RWPE1 (cell line): ENCODE data around the gene LRRC41.
"Not testable (repeated sequence)": the region's sequence is repeated elsewhere in the genome, so short reads cannot be mapped to it uniquely, and the experiment has no call there.

Source experiments
- CTCF ChIA-PET: fragments of 350-600 bp; sonication (Branson Sonifier 250); formaldehyde crosslinking; extraction: SDS; loops from one replicate; lab custom pipeline; 2021; lab: Yijun Ruan, JAX
- POLR2A ChIA-PET: fragments of 400-600 bp; formaldehyde crosslinking; extraction: SDS; loops from one replicate; lab custom pipeline; 2020; ENCODE audit warnings: antibody characterized with exemption; ENCODE audit not compliant: low non-redundant PET; lab: Yijun Ruan, JAX
- DNase-seq: peaks from one replicate; pipeline ENCODE4 v3.0.0; 2012; ENCODE audit warnings: low spot score
- H3K27ac ChIP-seq: fragments of 450-650 bp; 2 replicates; pipeline ENCODE4 v1.5.1; 2017
- CTCF ChIP-seq: fragments of 450-650 bp; conservative IDR thresholded peaks from 2 replicates; pipeline ENCODE4 v1.5.1; 2017; ENCODE audit warnings: low read depth, mild to moderate bottlenecking

The LRRC41 gene

GRCh38 chr1:46236882-46237281 lies 66.5 kb downstream of the LRRC41 start:
- TF ChIP-seq CTCF, result no peak
- CTCF ChIA-PET, result no interaction called here
- H3K27ac ChIP-seq, result no peak overlapping the region
- DNase-seq, result no peak
- POLR2A ChIA-PET, result no interaction called here

DNA sequence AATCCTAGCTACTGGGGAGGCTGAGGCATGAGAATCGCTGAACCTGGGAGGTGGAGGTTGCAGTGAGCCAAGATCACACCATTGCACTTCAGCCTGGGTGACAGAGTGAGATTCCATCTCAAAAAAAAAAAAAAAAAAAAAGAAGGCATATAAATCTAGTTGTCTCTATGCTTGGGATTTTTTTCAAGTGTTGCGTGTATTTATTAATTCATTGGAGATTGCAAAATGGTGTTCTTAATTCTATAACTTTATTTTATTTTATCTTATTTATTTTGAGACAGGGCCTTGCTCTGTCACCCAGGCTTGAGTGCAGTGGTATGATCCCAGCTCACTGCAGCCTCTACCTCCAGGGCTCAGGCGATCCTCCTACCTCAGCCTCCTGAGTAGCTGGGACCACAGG lies 72.2 kb downstream of the LRRC41 start:
- CTCF ChIA-PET, result interaction anchor here (0.6 to 2.0 kb wide), 3 partner anchors 8 to 1483 kb away, joined by 3 to 10 read pairs (median 7); no protein-coding TSS in a partner anchor
- POLR2A ChIA-PET, H3K27ac ChIP-seq, DNase-seq: not testable (repeated sequence)
